Astrocyte (in vitro differentiated cells and primary cell): ENCODE results near the gene TMED8.

Source experiments
- EZH2 ChIP-seq: IDR thresholded peaks from 2 replicates; pipeline ENCODE4 v1.6.1; 2012; ENCODE audit warnings: mild to moderate bottlenecking, low read length, inconsistent platforms; ENCODE audit not compliant: insufficient read depth
- TF ChIP-seq, protein P1 (sequence below): IDR thresholded peaks from 2 replicates; pipeline ENCODE4 v1.5.1; 2011; ENCODE audit warnings: low read depth, mild to moderate bottlenecking, inconsistent platforms, low read length, moderate library complexity; ENCODE audit not compliant: insufficient read depth

DNA sequence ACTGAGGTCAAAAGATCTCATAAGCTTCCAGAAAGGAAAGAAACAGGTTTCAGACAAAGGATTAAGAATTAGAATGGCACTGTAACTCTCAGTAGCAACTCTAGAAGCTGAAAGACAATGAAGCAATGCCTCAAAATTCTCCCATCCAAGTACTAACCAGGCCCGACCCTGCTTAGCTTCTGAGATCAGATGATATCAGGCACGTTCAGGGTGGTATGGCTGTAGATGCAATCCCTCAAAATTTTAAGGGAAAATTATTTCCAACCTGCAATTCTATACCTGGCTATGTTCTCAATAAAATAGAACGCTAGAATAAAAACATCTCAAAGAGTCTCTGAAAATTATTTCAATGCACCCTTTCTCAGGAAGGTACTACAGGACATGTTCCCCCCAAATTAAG, 26.9 kb upstream of the TMED8 start:
- TF ChIP-seq, protein P1, sequence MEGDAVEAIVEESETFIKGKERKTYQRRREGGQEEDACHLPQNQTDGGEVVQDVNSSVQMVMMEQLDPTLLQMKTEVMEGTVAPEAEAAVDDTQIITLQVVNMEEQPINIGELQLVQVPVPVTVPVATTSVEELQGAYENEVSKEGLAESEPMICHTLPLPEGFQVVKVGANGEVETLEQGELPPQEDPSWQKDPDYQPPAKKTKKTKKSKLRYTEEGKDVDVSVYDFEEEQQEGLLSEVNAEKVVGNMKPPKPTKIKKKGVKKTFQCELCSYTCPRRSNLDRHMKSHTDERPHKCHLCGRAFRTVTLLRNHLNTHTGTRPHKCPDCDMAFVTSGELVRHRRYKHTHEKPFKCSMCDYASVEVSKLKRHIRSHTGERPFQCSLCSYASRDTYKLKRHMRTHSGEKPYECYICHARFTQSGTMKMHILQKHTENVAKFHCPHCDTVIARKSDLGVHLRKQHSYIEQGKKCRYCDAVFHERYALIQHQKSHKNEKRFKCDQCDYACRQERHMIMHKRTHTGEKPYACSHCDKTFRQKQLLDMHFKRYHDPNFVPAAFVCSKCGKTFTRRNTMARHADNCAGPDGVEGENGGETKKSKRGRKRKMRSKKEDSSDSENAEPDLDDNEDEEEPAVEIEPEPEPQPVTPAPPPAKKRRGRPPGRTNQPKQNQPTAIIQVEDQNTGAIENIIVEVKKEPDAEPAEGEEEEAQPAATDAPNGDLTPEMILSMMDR = no peak
- no peak for TF ChIP-seq EZH2
